B cell (primary cell): ENCODE results near the gene BTBD1. TPM values are rescaled to one million over a fixed set of nuclear protein-coding genes. Genes with fewer than 3 reads are reported as not detected.
"Not testable (repeated sequence)": the region's sequence is repeated elsewhere in the genome, so short reads cannot be mapped to it uniquely, and the experiment has no call there.

Experiments used
- ATAC-seq: fragments of 200-7000 bp; cut with Tn5 transposase; one replicate; pipeline ENCODE4 v1.10.0; 2021; ENCODE audit warnings: low read depth, mild to moderate bottlenecking, moderate number of reproducible peaks, moderate library complexity
- CTCF ChIA-PET: fragments of 350-600 bp; sonication (Branson Sonifier 250); formaldehyde crosslinking; loops from one replicate; lab custom pipeline; 2021; ENCODE audit warnings: antibody characterized with exemption, inconsistent platforms; lab: Charles Lee
- POLR2A ChIA-PET: fragments of 350-600 bp; sonication (Branson Sonifier 250); formaldehyde crosslinking; loops from one replicate; lab custom pipeline; 2021; ENCODE audit warnings: antibody characterized with exemption; lab: Charles Lee
- DNase-seq: peaks from one replicate; pipeline ENCODE4 v3.0.0; 2013
- H2AFZ ChIP-seq: 2 replicates; pipeline ENCODE4 v1.6.1; 2012; ENCODE audit warnings: mild to moderate bottlenecking, low read depth, low read length; ENCODE audit not compliant: insufficient read depth, poor library complexity, severe bottlenecking
- H3K27ac ChIP-seq, 2 donors: 1 replicate in 1 of 2; 2 replicates in 1 of 2; pipeline ENCODE4 v1.5.1; 2012 to 2013; ENCODE audit warnings: low read length in 2 of 2, mild to moderate bottlenecking in 2 of 2, moderate library complexity in 1 of 2
- H3K27me3 ChIP-seq, 4 experiments: fragments of 200-600 bp in 1 of 4; sonication (generic) in 1 of 4; replicated peaks in 1 of 4; 1 replicate in 2 of 4; 2 replicates in 2 of 4; pipeline versions ENCODE4 v1.6.1 to v1.7.0; 2013 to 2016; ENCODE audit warnings: low read length in 3 of 4, mild to moderate bottlenecking in 2 of 4, mixed read lengths in 1 of 4, moderate library complexity in 1 of 4; ENCODE audit not compliant: insufficient read depth in 4 of 4, control insufficient read depth in 3 of 4; ENCODE audit errors: control extremely low read depth in 1 of 4
- H3K36me3 ChIP-seq, 2 experiments: replicated peaks in 1 of 2; 1 replicate in 1 of 2; 2 replicates in 1 of 2; pipeline versions ENCODE4 v1.6.1 to v1.7.1; 2013; ENCODE audit warnings: low read length in 1 of 2; ENCODE audit not compliant: insufficient read depth in 2 of 2, control insufficient read depth in 1 of 2; ENCODE audit errors: control extremely low read depth in 1 of 2, extremely low read depth in 1 of 2
- H3K4me1 ChIP-seq, 2 donors: fragments of 200-600 bp in 1 of 2; sonication (generic) in 1 of 2; 1 replicate in 1 of 2; 2 replicates in 1 of 2; pipeline versions ENCODE4 v1.5.1 to v1.6.1; 2013 to 2017; ENCODE audit warnings: low read length in 2 of 2; ENCODE audit not compliant: control insufficient read depth in 2 of 2, insufficient read depth in 2 of 2
- H3K4me2 ChIP-seq: replicated peaks from 2 replicates; pipeline ENCODE3; 2012; ENCODE audit warnings: mild to moderate bottlenecking, low read depth, low read length; ENCODE audit not compliant: poor library complexity, severe bottlenecking
- H3K4me3 ChIP-seq, 5 experiments: fragments of 200-600 bp in 1 of 5; sonication (generic) in 1 of 5; 1 replicate in 3 of 5; 2 replicates in 2 of 5; pipeline versions ENCODE4 v1.5.1 to v1.7.0; 2011 to 2016; ENCODE audit warnings: low read length in 4 of 5, mild to moderate bottlenecking in 4 of 5, low read depth in 2 of 5, control low read depth in 1 of 5, moderate library complexity in 1 of 5; ENCODE audit not compliant: insufficient read depth in 1 of 5; ENCODE audit errors: control extremely low read depth in 1 of 5, extremely low read depth in 1 of 5
- H3K79me2 ChIP-seq: fragments of 200-600 bp; sonication (generic); one replicate; pipeline ENCODE4 v1.6.0; 2016; ENCODE audit warnings: low read length; ENCODE audit not compliant: control insufficient read depth, insufficient read depth
- H3K9ac ChIP-seq: fragments of 200-600 bp; sonication (generic); 2 replicates; pipeline ENCODE4 v1.6.1; 2017; ENCODE audit warnings: mild to moderate bottlenecking, low read length, moderate library complexity
- H3K9me3 ChIP-seq, 3 donors: one replicate each; pipeline versions ENCODE4 v1.6.1 to v1.7.1; 2013; ENCODE audit warnings: low read length in 2 of 3; ENCODE audit not compliant: control insufficient read depth in 2 of 3, insufficient read depth in 1 of 3; ENCODE audit errors: control extremely low read depth in 1 of 3
- H4K20me1 ChIP-seq: 2 replicates; pipeline ENCODE4 v1.6.0; 2012; ENCODE audit warnings: mild to moderate bottlenecking, low read length; ENCODE audit not compliant: insufficient read depth, control insufficient read depth, poor library complexity, severe bottlenecking
- H3K27ac Mint-ChIP-seq: one replicate; pipeline ENCODE4 v1.8.0; 2021; ENCODE audit warnings: mixed read lengths
- H3K27me3 Mint-ChIP-seq: one replicate; pipeline ENCODE4 v1.8.0; 2021; ENCODE audit warnings: mixed read lengths
- H3K4me1 Mint-ChIP-seq: one replicate; pipeline ENCODE4 v1.8.0; 2021; ENCODE audit warnings: mixed read lengths
- H3K4me3 Mint-ChIP-seq: one replicate; pipeline ENCODE4 v1.8.0; 2021; ENCODE audit warnings: mixed read lengths
- H3K9me3 Mint-ChIP-seq: one replicate; pipeline ENCODE4 v1.8.0; 2022; ENCODE audit warnings: mixed read lengths; ENCODE audit not compliant: insufficient read depth
- CTCF ChIP-seq: fragments of 200-600 bp; IDR thresholded peaks from one replicate; pipeline ENCODE4 v1.8.0; 2022; ENCODE audit warnings: antibody characterized with exemption, mild to moderate bottlenecking
- EZH2 ChIP-seq: IDR thresholded peaks from 2 replicates; pipeline ENCODE4 v1.6.1; 2012; ENCODE audit warnings: borderline replicate concordance, low read depth, mild to moderate bottlenecking, moderate library complexity, low read length; ENCODE audit not compliant: insufficient read depth, poor library complexity, severe bottlenecking
- WGBS: methylation state at CpG from one replicate; pipeline ENCODE4 v1.1.5; 2013; ENCODE audit warnings: missing lambda C conversion rate; ENCODE audit not compliant: insufficient coverage; 5-methylcytosine and 5-hydroxymethylcytosine counted together
- intact Hi-C: fragments of 100-400 bp; cut with micrococcal nuclease; formaldehyde crosslinking; loops from one replicate; pipeline ENCODE4 v1.10.0; 2022
- polyA plus RNA-seq: library from polyadenylated mRNA; depleted of rRNA; stranded (reverse); fragments of >200 nt; gene quantifications from 2 replicates; pipeline ENCODE4 v1.2.3, GENCODE V29; 2012
- total RNA-seq, 2 donors: library from RNA; stranded (reverse); fragments of 120-200 nt in 1 of 2; gene quantifications; 1 replicate in 1 of 2; 2 replicates in 1 of 2; pipeline versions ENCODE4 v1.2.3 to v1.2.4, GENCODE V29; 2013 to 2022

The BTBD1 gene
- total and polyA plus RNA-seq, 2 donors (not counting 1 experiment from before 2014, with no cell fraction given), result 20.7 to 47.5 TPM

DNA sequence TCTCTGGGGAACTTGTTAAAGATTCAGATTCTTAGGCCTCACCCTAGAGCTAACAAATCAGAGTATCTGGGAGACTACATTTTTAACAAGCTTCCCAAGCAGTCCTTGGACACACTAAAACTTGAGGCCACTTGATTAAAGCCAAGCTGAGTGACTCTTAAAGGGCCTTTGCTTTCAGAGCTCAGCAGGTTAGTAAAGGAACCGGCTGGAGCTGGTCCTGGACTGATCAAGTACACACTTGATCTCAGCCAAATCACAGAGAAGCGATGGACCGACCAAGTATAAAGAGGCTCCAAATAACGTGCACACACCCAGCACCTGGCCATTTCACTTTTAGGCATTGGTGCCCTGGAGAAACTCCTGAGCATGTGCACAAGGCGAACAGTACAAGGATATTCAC is 27.5 kb upstream of the BTBD1 start:
- H4K20me1 ChIP-seq, result no peaks in the 10 kb centered on the region
- H3K9me3 ChIP-seq, result peaks cover 0 to 6% (median 2%) of the 10 kb centered on the region in 3 donors
- DNase-seq, result no peak
- no peak for ATAC-seq
- H3K4me3 Mint-ChIP-seq, result no peak overlapping the region
- WGBS, result 95% methylated on average over 3 of the region's 5 CpGs
- H2AFZ ChIP-seq, result no peak overlapping the region
- H3K27me3 ChIP-seq, result peaks cover 0 to 3% (median 0%) of the 10 kb centered on the region in 4 experiments
- H3K4me1 Mint-ChIP-seq, result peaks cover 10% of the 10 kb centered on the region
- ChIA-PET CTCF (no interaction called here), POLR2A (no interaction called here)
- H3K9ac ChIP-seq, result no peak overlapping the region
- H3K27me3 Mint-ChIP-seq, result peaks cover 8% of the 10 kb centered on the region
- no peaks in the 10 kb centered on the region for H3K79me2 ChIP-seq
- H3K4me3 ChIP-seq, result no peak overlapping the region
- no peaks in the 10 kb centered on the region for H3K9me3 Mint-ChIP-seq
- TF ChIP-seq CTCF (no peak), EZH2 (no peak)
- H3K27ac ChIP-seq, result no peak overlapping the region
- no peak overlapping the region for H3K4me2 ChIP-seq
- no peak overlapping the region for H3K27ac Mint-ChIP-seq
- H3K36me3 ChIP-seq, result no peaks in the 10 kb centered on the region
- intact Hi-C loops, result no loop called here
- H3K4me1 ChIP-seq, result peaks cover 9 to 13% of the 10 kb centered on the region in 2 donors

DNA sequence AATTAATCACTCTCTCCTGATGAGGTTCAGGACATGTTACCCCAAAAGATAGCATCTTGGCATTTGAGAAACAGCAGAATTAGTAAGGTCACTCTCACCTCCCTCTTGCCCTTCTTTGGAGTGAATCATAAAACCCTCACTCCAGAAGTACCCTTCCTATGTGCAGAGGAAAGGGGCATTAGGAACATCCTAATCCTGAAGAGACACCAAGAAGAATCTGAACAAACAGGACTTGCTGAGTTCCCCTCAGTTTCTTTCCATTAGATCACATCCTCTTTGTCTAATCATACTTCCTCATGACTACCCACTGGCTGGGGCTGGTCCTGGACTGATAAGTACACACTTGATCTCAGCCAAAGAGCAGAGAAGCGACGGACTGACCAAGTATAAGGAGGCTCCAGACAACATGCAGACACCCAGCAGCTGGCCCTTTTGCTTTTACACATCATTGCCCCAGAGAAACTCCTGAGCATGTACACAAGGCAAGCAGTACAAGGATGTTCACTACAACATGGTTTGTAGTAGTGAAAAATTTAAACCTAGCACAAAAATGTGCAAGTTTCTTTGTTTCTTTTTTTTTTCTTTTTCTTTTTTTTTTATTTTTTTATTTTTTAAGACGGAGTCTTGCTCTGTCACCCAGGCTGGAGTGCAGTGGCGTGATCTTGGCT is 25.4 kb upstream of the BTBD1 start:
- TF ChIP-seq EZH2 (no peak), CTCF (no peak)
- WGBS, result 6% methylated on average over 2 of the region's 4 CpGs
- Histone ChIP-seq H3K4me1 (peaks cover 9 to 13% of the 10 kb centered on the region in 2 donors), H3K9me3 (no peaks in the 10 kb centered on the region), H2AFZ (peak overlapping the region; percentile 78), H3K4me3 (no peak overlapping the region), H3K4me2 (peak overlapping the region; percentile 50), H3K27me3 (peaks cover 0 to 3% (median 0%) of the 10 kb centered on the region in 4 experiments), H3K27ac (peak overlapping the region; percentile 50 to 78), H3K36me3 (no peaks in the 10 kb centered on the region), H4K20me1 (no peaks in the 10 kb centered on the region), H3K9ac (peak overlapping the region; percentile 0), H3K79me2 (no peaks in the 10 kb centered on the region)
- ChIA-PET CTCF (no interaction called here), POLR2A (no interaction called here)
- H3K27ac Mint-ChIP-seq, result peak overlapping the region; percentile 82
- peak overlapping the region; percentile 48 for H3K4me3 Mint-ChIP-seq
- DNase-seq (peak; percentile 57), ATAC-seq (peak; percentile 82)
- peaks cover 15% of the 10 kb centered on the region for H3K27me3 Mint-ChIP-seq
- intact Hi-C loops, result no loop called here
- H3K9me3 Mint-ChIP-seq, result no peaks in the 10 kb centered on the region
- H3K4me1 Mint-ChIP-seq, result peaks cover 10% of the 10 kb centered on the region

DNA sequence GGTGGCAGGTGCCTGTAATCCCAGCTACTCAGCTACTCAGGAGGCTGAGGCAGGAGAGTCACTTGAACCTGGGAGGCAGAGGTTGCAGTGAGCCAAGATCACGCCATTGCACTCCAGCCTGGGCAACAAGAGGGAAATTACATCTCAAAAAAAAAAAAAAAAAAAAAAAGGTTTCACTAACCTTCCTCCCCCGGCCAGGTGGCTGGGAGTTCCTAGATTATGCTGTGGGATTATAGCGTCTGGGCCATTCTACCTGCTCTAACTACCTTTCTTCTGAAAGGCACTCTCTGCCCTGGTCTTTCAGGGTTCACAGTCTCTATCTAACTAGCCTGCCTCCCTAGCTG is 24.9 kb upstream of the BTBD1 start:
- Histone ChIP-seq H3K27ac (peak overlapping the region; percentile 50 to 78), H2AFZ (peak overlapping the region; percentile 78), H3K4me2 (peak overlapping the region; percentile 50), H3K4me1 (peaks cover 9 to 13% of the 10 kb centered on the region in 2 donors)
- H4K20me1 ChIP-seq, intact Hi-C loops, POLR2A ChIA-PET, H3K79me2 ChIP-seq, H3K4me3 ChIP-seq, H3K9ac ChIP-seq, ATAC-seq, H3K27me3 ChIP-seq, DNase-seq, H3K36me3 ChIP-seq, H3K9me3 ChIP-seq, H3K9me3 Mint-ChIP-seq, CTCF ChIA-PET: not testable (repeated sequence)
- Mint-ChIP-seq H3K4me3 (peak overlapping the region; percentile 48), H3K4me1 (peaks cover 10% of the 10 kb centered on the region), H3K27me3 (peaks cover 14% of the 10 kb centered on the region), H3K27ac (peak overlapping the region; percentile 82)
- WGBS, result 40% methylated on average over 1 of the region's 3 CpGs
